Parathyroid adenoma (tissue), 2 donors: ENCODE results near the gene FSTL4.

Experiments used
- H2AFZ ChIP-seq: fragments of 300-600 bp; sonication (generic); one replicate; pipeline ENCODE4 v1.7.0; 2017; ENCODE audit warnings: antibody characterized with exemption, mild to moderate bottlenecking
- H3K27ac ChIP-seq: fragments of 300-600 bp; sonication (generic); one replicate; pipeline ENCODE4 v1.7.0; 2017
- H3K27me3 ChIP-seq: fragments of 300-600 bp; sonication (generic); one replicate; pipeline ENCODE4 v1.7.0; 2017; ENCODE audit warnings: low read length; ENCODE audit not compliant: control insufficient read depth, insufficient read depth
- H3K36me3 ChIP-seq: fragments of 300-600 bp; sonication (generic); one replicate; pipeline ENCODE4 v1.7.0; 2017; ENCODE audit warnings: low read length; ENCODE audit not compliant: control insufficient read depth, insufficient read depth
- H3K4me1 ChIP-seq: fragments of 300-600 bp; sonication (generic); one replicate; pipeline ENCODE4 v1.7.0; 2017; ENCODE audit warnings: control low read depth
- H3K4me2 ChIP-seq: fragments of 300-600 bp; sonication (generic); one replicate; pipeline ENCODE4 v1.7.0; 2017; ENCODE audit warnings: low read length
- H3K4me3 ChIP-seq: fragments of 300-600 bp; sonication (generic); one replicate; pipeline ENCODE4 v1.7.0; 2017; ENCODE audit warnings: low read depth, low read length
- H3K79me2 ChIP-seq: fragments of 300-600 bp; sonication (generic); one replicate; pipeline ENCODE4 v1.7.0; 2017; ENCODE audit warnings: control low read depth
- H3K9ac ChIP-seq: fragments of 300-600 bp; sonication (generic); one replicate; pipeline ENCODE4 v1.7.0; 2017; ENCODE audit warnings: mild to moderate bottlenecking
- H3K9me3 ChIP-seq: fragments of 300-600 bp; sonication (generic); one replicate; pipeline ENCODE4 v1.7.0; 2017; ENCODE audit warnings: low read length; ENCODE audit not compliant: control insufficient read depth
- TF ChIP-seq, protein P1 (sequence below): fragments of 300-600 bp; sonication (generic); IDR thresholded peaks from one replicate; pipeline ENCODE4 v1.7.0; 2017; ENCODE audit warnings: antibody characterized with exemption, mild to moderate bottlenecking
- donor health status: primary hyperparathyroidism.

Gene FSTL4

DNA sequence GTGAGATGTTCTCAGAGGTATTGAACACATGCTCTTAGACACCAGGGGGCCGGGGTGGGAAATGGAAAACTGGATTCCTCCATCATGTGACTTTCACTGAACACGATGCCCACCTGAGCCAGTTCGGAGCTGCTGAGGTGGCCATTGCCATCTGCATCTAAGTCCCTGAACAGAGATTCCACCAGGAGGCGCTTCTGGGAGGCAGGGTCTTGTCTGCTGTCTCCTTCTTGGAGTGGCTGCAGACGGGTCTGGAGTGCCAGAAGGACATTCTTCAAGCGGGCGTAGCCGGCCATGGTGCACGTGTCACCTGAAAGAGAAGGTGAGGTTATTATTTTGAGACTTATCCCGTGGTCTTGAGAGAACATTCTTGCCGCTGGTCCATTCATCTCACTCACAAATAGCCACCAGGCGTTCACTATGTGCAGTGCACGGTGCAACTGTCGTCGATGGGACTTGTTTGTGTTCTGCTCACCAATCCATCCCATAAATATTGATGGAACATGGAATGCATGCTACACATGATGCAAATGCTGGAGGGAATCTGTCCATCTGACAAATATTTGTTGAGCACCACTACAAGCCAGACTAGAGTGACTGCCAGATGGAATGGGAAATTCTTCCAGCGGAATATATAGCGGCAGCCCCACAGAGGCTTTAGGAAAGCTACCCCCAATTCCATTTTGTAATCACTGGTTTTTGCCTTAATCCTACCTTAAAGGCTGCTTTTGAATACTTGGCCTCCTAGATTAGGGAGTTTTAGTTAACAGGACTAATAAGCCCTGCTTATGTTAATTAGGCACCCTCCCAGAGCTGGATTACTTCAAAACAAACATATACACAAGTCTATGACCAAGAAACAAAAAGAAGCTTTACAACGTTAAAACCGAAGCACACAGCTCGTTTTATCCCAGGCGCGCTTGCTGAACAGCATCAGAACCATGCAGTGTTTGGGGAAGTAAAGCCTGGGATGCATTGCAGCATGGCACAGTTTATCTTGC, 295.7 kb downstream of the FSTL4 start:
- no peaks in the 10 kb centered on the region for H3K9me3 ChIP-seq
- TF ChIP-seq, protein P1, sequence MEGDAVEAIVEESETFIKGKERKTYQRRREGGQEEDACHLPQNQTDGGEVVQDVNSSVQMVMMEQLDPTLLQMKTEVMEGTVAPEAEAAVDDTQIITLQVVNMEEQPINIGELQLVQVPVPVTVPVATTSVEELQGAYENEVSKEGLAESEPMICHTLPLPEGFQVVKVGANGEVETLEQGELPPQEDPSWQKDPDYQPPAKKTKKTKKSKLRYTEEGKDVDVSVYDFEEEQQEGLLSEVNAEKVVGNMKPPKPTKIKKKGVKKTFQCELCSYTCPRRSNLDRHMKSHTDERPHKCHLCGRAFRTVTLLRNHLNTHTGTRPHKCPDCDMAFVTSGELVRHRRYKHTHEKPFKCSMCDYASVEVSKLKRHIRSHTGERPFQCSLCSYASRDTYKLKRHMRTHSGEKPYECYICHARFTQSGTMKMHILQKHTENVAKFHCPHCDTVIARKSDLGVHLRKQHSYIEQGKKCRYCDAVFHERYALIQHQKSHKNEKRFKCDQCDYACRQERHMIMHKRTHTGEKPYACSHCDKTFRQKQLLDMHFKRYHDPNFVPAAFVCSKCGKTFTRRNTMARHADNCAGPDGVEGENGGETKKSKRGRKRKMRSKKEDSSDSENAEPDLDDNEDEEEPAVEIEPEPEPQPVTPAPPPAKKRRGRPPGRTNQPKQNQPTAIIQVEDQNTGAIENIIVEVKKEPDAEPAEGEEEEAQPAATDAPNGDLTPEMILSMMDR: no peak
- no peak overlapping the region for H3K9ac ChIP-seq
- H3K36me3 ChIP-seq: no peaks in the 10 kb centered on the region
- no peak overlapping the region for H3K4me2 ChIP-seq
- no peak overlapping the region for H3K27ac ChIP-seq
- no peaks in the 10 kb centered on the region for H3K4me1 ChIP-seq
- no peaks in the 10 kb centered on the region for H3K79me2 ChIP-seq
- H3K4me3 ChIP-seq: no peak overlapping the region
- no peaks in the 10 kb centered on the region for H3K27me3 ChIP-seq
- no peak overlapping the region for H2AFZ ChIP-seq

DNA sequence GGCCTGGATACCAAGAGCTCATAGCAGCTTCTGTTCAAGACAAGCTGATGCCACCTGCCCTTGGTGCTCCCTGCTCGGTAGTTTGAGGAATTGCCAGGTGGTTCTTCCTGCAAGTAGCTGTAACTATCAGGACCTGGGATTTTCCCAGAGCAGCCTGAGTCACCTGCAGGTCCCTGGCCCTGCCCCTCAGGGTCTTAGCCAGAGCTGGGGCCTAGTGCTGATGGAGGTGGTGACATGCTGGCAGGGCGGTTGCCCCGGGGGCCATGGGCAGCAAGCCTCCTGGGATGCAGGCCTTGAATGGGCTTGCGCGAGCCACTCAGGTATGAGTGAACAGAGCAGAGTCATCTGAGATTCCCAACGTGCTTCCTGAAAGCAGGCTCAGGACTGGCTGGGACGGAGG, 298.3 kb downstream of the FSTL4 start:
- H3K36me3 ChIP-seq: no peaks in the 10 kb centered on the region
- no peak overlapping the region for H3K4me3 ChIP-seq
- TF ChIP-seq, protein P1: no peak
- H3K9me3 ChIP-seq: no peaks in the 10 kb centered on the region
- no peaks in the 10 kb centered on the region for H3K79me2 ChIP-seq
- H3K4me1 ChIP-seq: no peaks in the 10 kb centered on the region
- H2AFZ ChIP-seq: no peak overlapping the region
- H3K27me3 ChIP-seq: no peaks in the 10 kb centered on the region
- no peak overlapping the region for H3K4me2 ChIP-seq
- H3K9ac ChIP-seq: no peak overlapping the region
- H3K27ac ChIP-seq: no peak overlapping the region

DNA sequence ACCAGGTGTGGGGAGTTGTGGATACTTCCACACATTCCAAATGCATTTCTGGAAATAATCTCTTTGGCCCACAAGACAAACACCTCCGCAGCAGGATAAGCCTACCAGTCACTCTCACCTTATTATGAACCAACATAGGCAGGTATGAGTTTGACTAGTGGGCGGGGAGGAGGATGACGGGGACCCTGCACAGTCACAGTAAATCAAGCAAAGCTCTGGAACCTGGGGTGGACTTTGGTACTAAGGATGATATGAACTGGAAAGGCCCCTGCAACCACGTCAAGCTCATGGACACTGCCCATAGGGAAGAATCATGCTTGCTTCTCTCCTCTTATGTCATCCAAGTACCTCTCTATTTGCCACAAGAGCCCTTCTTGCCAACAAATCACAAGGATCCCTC, 301.2 kb downstream of the FSTL4 start:
- TF ChIP-seq, protein P1: no peak
- no peak overlapping the region for H2AFZ ChIP-seq
- H3K9ac ChIP-seq: no peak overlapping the region
- no peak overlapping the region for H3K27ac ChIP-seq
- H3K27me3 ChIP-seq: no peaks in the 10 kb centered on the region
- no peak overlapping the region for H3K4me2 ChIP-seq
- no peaks in the 10 kb centered on the region for H3K9me3 ChIP-seq
- no peaks in the 10 kb centered on the region for H3K4me1 ChIP-seq
- H3K4me3 ChIP-seq: no peak overlapping the region
- H3K36me3 ChIP-seq: no peaks in the 10 kb centered on the region
- H3K79me2 ChIP-seq: no peaks in the 10 kb centered on the region

DNA sequence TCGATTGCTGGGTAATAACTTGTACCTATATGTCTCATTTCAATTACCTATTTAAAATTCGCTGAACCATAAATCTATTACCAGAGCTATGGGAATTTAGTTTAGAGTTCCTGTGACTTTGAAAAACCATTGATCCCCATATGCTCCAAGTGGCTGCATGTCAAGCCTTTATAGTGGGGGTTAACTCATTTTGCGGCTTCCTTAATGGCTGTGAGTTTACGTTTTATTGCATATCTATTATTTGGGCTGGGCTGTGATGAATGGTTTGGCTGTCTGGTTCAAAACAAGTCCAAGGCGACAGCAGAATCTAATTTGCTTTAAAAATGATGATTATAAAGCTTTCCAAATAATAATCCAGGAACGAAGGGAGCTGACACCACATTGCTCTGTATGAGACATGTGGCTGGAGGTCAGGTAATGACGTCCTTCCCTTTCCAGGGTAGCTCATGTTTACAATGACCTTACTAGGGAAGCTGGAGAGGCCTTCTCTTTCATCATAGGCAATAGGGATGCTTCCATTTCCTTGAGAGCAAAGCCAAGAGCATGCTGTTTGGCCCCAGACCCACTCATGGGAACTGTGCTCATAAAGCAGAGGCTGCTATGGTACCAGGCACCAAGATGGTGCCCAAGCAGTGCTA, 302.2 kb downstream of the FSTL4 start:
- H3K36me3 ChIP-seq: no peaks in the 10 kb centered on the region
- H3K4me2 ChIP-seq: no peak overlapping the region
- no peaks in the 10 kb centered on the region for H3K79me2 ChIP-seq
- H3K4me1 ChIP-seq: no peaks in the 10 kb centered on the region
- H2AFZ ChIP-seq: no peak overlapping the region
- H3K4me3 ChIP-seq: no peak overlapping the region
- no peaks in the 10 kb centered on the region for H3K9me3 ChIP-seq
- H3K27ac ChIP-seq: no peak overlapping the region
- TF ChIP-seq, protein P1: no peak
- no peak overlapping the region for H3K9ac ChIP-seq
- no peaks in the 10 kb centered on the region for H3K27me3 ChIP-seq
